Stimulated activated CD8-positive, alpha-beta memory T cell treated with anti-CD3 and anti-CD28 coated beads, Interleukin-4, amount 100 ng/mL, for 24 hours (primary cell): ENCODE measurements around the gene ATP2A3.

Source experiments
- DNase-seq: peaks from one replicate; pipeline ENCODE4 v3.0.0-alpha.2; 2020; ENCODE audit warnings: low read depth

ATP2A3 gene

GRCh38 chr17:3964203-3965117 lies at the start of gene ATP2A3:
Gene ATP2A3 (minus strand): TSS chr17:3964437. CDS start chr17:3964291, 146 bp downstream.
- DNase-seq, result peak; percentile 58

- DNase-seq, result no peak
Observed at GRCh38 chr17:4010754-4011153, 46.5 kb upstream of the ATP2A3 start.

- no peak for DNase-seq
Observed at GRCh38 chr17:4009186-4009785, 45.0 kb upstream of the ATP2A3 start.

GRCh38 chr17:4008441-4009185 lies 44.4 kb upstream of the ATP2A3 start:
- no peak for DNase-seq

GRCh38 chr17:4008082-4008435 lies 43.8 kb upstream of the ATP2A3 start:
- DNase-seq, result no peak

- no peak for DNase-seq
Observed at GRCh38 chr17:4007346-4008081, 43.3 kb upstream of the ATP2A3 start.

GRCh38 chr17:4006745-4007211 lies 42.5 kb upstream of the ATP2A3 start:
- no peak for DNase-seq

GRCh38 chr17:4006165-4006589 lies 41.9 kb upstream of the ATP2A3 start:
- DNase-seq, result no peak

GRCh38 chr17:4005296-4006164 lies 41.3 kb upstream of the ATP2A3 start:
- no peak for DNase-seq

GRCh38 chr17:4004517-4005295 lies 40.5 kb upstream of the ATP2A3 start:
- DNase-seq, result peak; percentile 36

GRCh38 chr17:4003501-4004421 lies 39.5 kb upstream of the ATP2A3 start:
- no peak for DNase-seq

GRCh38 chr17:4003131-4003500 lies 38.9 kb upstream of the ATP2A3 start:
- no peak for DNase-seq

GRCh38 chr17:4001048-4001590 lies 36.9 kb upstream of the ATP2A3 start:
- DNase-seq, result no peak

- DNase-seq, result no peak
Observed at GRCh38 chr17:3998436-3998835, 34.2 kb upstream of the ATP2A3 start.

GRCh38 chr17:3995067-3995466 lies 30.8 kb upstream of the ATP2A3 start:
- DNase-seq, result no peak

GRCh38 chr17:3994221-3994576 lies 30.0 kb upstream of the ATP2A3 start:
- no peak for DNase-seq

- no peak for DNase-seq
Observed at GRCh38 chr17:3993493-3994220, 29.4 kb upstream of the ATP2A3 start.

- DNase-seq, result no peak
Observed at GRCh38 chr17:3992370-3992769, 28.1 kb upstream of the ATP2A3 start.
